ENCODE data around the gene SHISA3.

SHISA3 gene

GRCh38 chr4:42363614-42364013, 33.7 kb upstream of the SHISA3 start:
- ATAC-seq, result no peak
- TF ChIP-seq SNAI2 (CRISPR knock-in tag; IDR thresholded peaks at IDR 0.05) (no peak), ESRRG (CRISPR knock-in tag; IDR thresholded peaks at IDR 0.05) (no peak), ISL1 (CRISPR knock-in tag; IDR thresholded peaks at IDR 0.05) (no peak), TCF4 (CRISPR knock-in tag; IDR thresholded peaks at IDR 0.05; ENCODE audit: borderline replicate concordance) (no peak), ZFP30 (CRISPR knock-in tag; IDR thresholded peaks at IDR 0.05) (no peak)

- ATAC-seq, result no peak
- TF ChIP-seq ZNF70 (CRISPR knock-in tag; IDR thresholded peaks at IDR 0.05) (no peak), ARNTL (CRISPR knock-in tag; IDR thresholded peaks at IDR 0.05; ENCODE audit: borderline replicate concordance, low read depth) (no peak), ESRRG (CRISPR knock-in tag; IDR thresholded peaks at IDR 0.05) (no peak), ZFP3 (CRISPR knock-in tag; IDR thresholded peaks at IDR 0.05) (no peak), BACH2 (CRISPR knock-in tag; IDR thresholded peaks at IDR 0.05; ENCODE audit: borderline replicate concordance) (no peak), TOX (CRISPR knock-in tag; IDR thresholded peaks at IDR 0.05; ENCODE audit: borderline replicate concordance) (no peak), TCF4 (CRISPR knock-in tag; IDR thresholded peaks at IDR 0.05; ENCODE audit: borderline replicate concordance) (no peak), PATZ1 (CRISPR knock-in tag; IDR thresholded peaks at IDR 0.05; ENCODE audit: borderline replicate concordance) (no peak), TSHZ2 (CRISPR knock-in tag; IDR thresholded peaks at IDR 0.05) (no peak), ZNF8 (CRISPR knock-in tag; IDR thresholded peaks at IDR 0.05) (no peak)
Measured at GRCh38 chr4:42364266-42365053, 32.8 kb upstream of the SHISA3 start.

GRCh38 chr4:42366959-42367358, 30.3 kb upstream of the SHISA3 start:
- TF ChIP-seq SNAI2 (CRISPR knock-in tag; IDR thresholded peaks at IDR 0.05), result no peak
- no peak for TF ChIP-seq ZNF70 (CRISPR knock-in tag; IDR thresholded peaks at IDR 0.05)
- TF ChIP-seq BACH2 (CRISPR knock-in tag; IDR thresholded peaks at IDR 0.05; ENCODE audit: borderline replicate concordance), result no peak
- TF ChIP-seq PATZ1 (CRISPR knock-in tag; IDR thresholded peaks at IDR 0.05; ENCODE audit: borderline replicate concordance), result no peak
- no peak for TF ChIP-seq ZC3H10 (CRISPR knock-in tag; IDR thresholded peaks at IDR 0.05)
- TF ChIP-seq ZFP3 (CRISPR knock-in tag; IDR thresholded peaks at IDR 0.05), result no peak
- no peak for TF ChIP-seq GLIS3 (CRISPR knock-in tag; IDR thresholded peaks at IDR 0.05)
- no peak for TF ChIP-seq TOX (CRISPR knock-in tag; IDR thresholded peaks at IDR 0.05; ENCODE audit: borderline replicate concordance)
- TF ChIP-seq ESRRG (CRISPR knock-in tag; IDR thresholded peaks at IDR 0.05), result no peak
- no peak for TF ChIP-seq ZNF565 (CRISPR knock-in tag; conservative IDR thresholded peaks at IDR 0.05; ENCODE audit: low read depth)
- ATAC-seq, result no peak

GRCh38 chr4:42369489-42369888, 27.8 kb upstream of the SHISA3 start:
- no peak for ATAC-seq
- no peak for TF ChIP-seq SNAI2 (CRISPR knock-in tag; IDR thresholded peaks at IDR 0.05)
- no peak for TF ChIP-seq ZC3H10 (CRISPR knock-in tag; IDR thresholded peaks at IDR 0.05)
- TF ChIP-seq BACH2 (CRISPR knock-in tag; IDR thresholded peaks at IDR 0.05; ENCODE audit: borderline replicate concordance), result no peak
- TF ChIP-seq TCF4 (CRISPR knock-in tag; IDR thresholded peaks at IDR 0.05; ENCODE audit: borderline replicate concordance), result no peak

- ATAC-seq, result peak; percentile 97
- TF ChIP-seq ISL1 (CRISPR knock-in tag; IDR thresholded peaks at IDR 0.05), result peak; percentile 45; the same call in 1 of the 2 replicates
- no peak for TF ChIP-seq PATZ1 (CRISPR knock-in tag; IDR thresholded peaks at IDR 0.05; ENCODE audit: borderline replicate concordance)
Measured at GRCh38 chr4:42371305-42372252, 25.7 kb upstream of the SHISA3 start.

- peak; percentile 27; the same call in 2 of the 3 replicates for ATAC-seq
Measured at GRCh38 chr4:42372303-42372702, 25.0 kb upstream of the SHISA3 start.
